ENCODE measurements around the gene NTM.

NTM gene

GRCh38 chr11:132256528-132257279 is 886.3 kb downstream of the NTM start:
- no peak for DNase-seq (ENCODE audit: extremely low read depth in 1 of 2, low read depth in 1 of 2)

- DNase-seq (ENCODE audit: extremely low read depth in 1 of 2, low read depth in 1 of 2), result no peak
Observed at GRCh38 chr11:132257871-132258270, 887.5 kb downstream of the NTM start.

GRCh38 chr11:132258875-132259274 is 888.5 kb downstream of the NTM start:
- no peak for DNase-seq (ENCODE audit: extremely low read depth in 1 of 2, low read depth in 1 of 2)

- DNase-seq (ENCODE audit: extremely low read depth in 1 of 2, low read depth in 1 of 2), result no peak
Observed at GRCh38 chr11:132260636-132261035, 890.2 kb downstream of the NTM start.

GRCh38 chr11:132263241-132263640 is 892.8 kb downstream of the NTM start:
- DNase-seq (ENCODE audit: extremely low read depth in 1 of 2, low read depth in 1 of 2), result no peak

- DNase-seq (ENCODE audit: extremely low read depth in 1 of 2, low read depth in 1 of 2), result no peak
Observed at GRCh38 chr11:132263875-132264274, 893.5 kb downstream of the NTM start.

- no peak for DNase-seq (ENCODE audit: extremely low read depth in 1 of 2, low read depth in 1 of 2)
Observed at GRCh38 chr11:132264616-132265015, 894.2 kb downstream of the NTM start.

GRCh38 chr11:132278801-132279574 is 908.6 kb downstream of the NTM start:
- DNase-seq (ENCODE audit: extremely low read depth in 1 of 2, low read depth in 1 of 2), result no peak

- no peak for DNase-seq (ENCODE audit: extremely low read depth in 1 of 2, low read depth in 1 of 2)
Observed at GRCh38 chr11:132284048-132284447, 913.6 kb downstream of the NTM start.

- DNase-seq (ENCODE audit: extremely low read depth in 1 of 2, low read depth in 1 of 2), result no peak
Observed at GRCh38 chr11:132284611-132285010, 914.2 kb downstream of the NTM start.

GRCh38 chr11:132285631-132286030 is 915.2 kb downstream of the NTM start:
- DNase-seq (ENCODE audit: extremely low read depth in 1 of 2, low read depth in 1 of 2), result no peak

- no peak for DNase-seq (ENCODE audit: extremely low read depth in 1 of 2, low read depth in 1 of 2)
Observed at GRCh38 chr11:132286106-132286505, 915.7 kb downstream of the NTM start.

GRCh38 chr11:132288036-132288435 is 917.6 kb downstream of the NTM start:
- DNase-seq (ENCODE audit: extremely low read depth in 1 of 2, low read depth in 1 of 2), result no peak

- no peak for DNase-seq (ENCODE audit: extremely low read depth in 1 of 2, low read depth in 1 of 2)
Observed at GRCh38 chr11:132289590-132290256, 919.3 kb downstream of the NTM start.

GRCh38 chr11:132293586-132293985 is 923.2 kb downstream of the NTM start:
- DNase-seq (ENCODE audit: extremely low read depth in 1 of 2, low read depth in 1 of 2), result no peak

GRCh38 chr11:132296946-132297610 is 926.7 kb downstream of the NTM start:
- no peak for DNase-seq (ENCODE audit: extremely low read depth in 1 of 2, low read depth in 1 of 2)

- DNase-seq (ENCODE audit: extremely low read depth in 1 of 2, low read depth in 1 of 2), result no peak
Observed at GRCh38 chr11:132298357-132298756, 927.9 kb downstream of the NTM start.

GRCh38 chr11:132300283-132300682 is 929.9 kb downstream of the NTM start:
- no peak for DNase-seq (ENCODE audit: extremely low read depth in 1 of 2, low read depth in 1 of 2)

- no peak for DNase-seq (ENCODE audit: extremely low read depth in 1 of 2, low read depth in 1 of 2)
Observed at GRCh38 chr11:132301465-132301864, 931.0 kb downstream of the NTM start.

- DNase-seq (ENCODE audit: extremely low read depth in 1 of 2, low read depth in 1 of 2), result no peak
Observed at GRCh38 chr11:132301900-132302299, 931.5 kb downstream of the NTM start.

- no peak for DNase-seq (ENCODE audit: extremely low read depth in 1 of 2, low read depth in 1 of 2)
Observed at GRCh38 chr11:132307309-132308020, 937.0 kb downstream of the NTM start.

Data from stimulated activated CD8-positive, alpha-beta memory T cell treated with anti-CD3 and anti-CD28 coated beads, Interleukin-7, amount 100 ng/mL, for 48 hours (primary cell).